HG03354 (cell line): ENCODE measurements around the gene CCK.

Experiments used
- ATAC-seq: cut with Tn5 transposase; IDR thresholded peaks from one replicate; pipeline ENCODE4 v1.9.1; 2021; ENCODE audit warnings: mild to moderate bottlenecking; ENCODE audit not compliant: unreplicated experiment, poor library complexity, severe bottlenecking

Gene CCK

DNA sequence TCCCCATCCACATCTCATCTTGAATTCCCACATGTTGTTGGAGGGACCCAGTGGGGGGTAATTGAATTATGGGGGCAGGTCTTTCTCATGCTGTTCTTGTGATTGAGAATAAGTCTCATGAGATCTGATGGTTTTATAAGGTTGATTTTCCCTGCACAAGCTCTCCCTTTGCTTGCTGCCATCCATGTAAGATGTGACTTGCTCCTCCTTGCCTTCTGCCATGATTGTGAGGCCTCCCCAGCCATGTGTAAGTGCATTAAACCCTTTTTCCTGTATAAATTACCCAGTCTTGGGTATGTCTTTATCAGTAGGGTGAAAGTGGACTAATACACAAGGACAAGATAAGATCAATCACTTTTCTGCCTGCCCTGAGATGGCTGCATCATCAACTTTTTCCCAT, 5.8 kb upstream of the CCK start:
- no peak for ATAC-seq

DNA sequence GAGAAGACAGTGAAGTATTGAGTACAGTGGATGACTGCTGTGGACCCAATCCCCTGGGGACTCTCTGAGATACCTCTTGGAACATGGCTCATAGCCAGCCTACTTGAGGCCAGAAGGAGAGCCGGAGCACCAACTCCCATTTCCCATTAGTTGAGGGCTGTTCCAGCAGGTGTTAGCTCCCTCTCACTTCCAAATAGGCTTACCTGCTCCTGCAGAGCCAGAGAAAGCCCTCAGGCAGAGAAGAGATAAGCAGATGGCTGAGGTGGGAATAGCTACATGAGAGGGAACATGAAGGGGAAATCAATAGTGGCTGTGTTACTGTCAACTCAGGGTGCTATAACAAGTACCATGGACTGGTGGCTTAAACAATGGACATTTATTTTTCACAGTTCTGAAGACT, 4.6 kb upstream of the CCK start:
- ATAC-seq, result no peak

DNA sequence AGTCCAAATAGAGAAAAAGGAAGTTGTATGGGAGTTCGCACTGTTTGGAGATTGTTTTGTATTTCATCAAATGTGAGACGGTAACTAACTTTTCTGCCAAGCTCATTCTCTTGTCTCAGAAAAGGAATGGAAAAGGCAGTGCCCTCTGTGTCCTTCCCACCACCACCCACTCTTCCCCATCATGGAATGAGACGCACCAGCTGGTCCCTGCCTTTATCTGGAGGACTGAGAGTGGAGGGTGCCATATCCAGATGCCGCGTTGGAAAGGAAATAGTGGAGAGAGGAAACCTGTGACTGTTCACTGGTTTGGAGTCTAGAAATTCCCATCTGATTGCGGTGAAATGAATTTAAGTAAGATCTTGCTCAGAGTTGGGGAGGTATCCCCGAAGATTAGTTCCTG, 3.7 kb upstream of the CCK start:
- ATAC-seq, result no peak

DNA sequence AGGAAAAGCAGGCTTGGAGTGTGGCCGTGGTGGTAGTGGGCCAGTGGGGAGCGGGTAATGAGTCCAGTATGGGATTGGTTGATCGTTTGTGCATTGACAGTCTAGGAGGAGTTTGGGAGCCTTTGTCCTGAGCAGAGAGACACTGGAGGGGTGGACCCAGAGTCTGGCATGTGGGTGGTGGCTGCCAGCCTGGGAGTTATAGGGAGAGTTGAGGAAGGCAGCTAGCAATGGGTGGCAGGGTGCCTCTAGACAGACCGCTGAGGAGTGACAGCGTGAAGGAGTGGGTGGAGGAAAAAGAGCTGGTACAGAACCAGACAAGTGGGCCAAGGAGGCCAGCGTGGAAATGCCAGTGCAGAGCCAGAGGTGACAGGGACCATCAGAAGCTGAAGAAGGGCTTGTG, 1.9 kb upstream of the CCK start:
- ATAC-seq, result no peak

DNA sequence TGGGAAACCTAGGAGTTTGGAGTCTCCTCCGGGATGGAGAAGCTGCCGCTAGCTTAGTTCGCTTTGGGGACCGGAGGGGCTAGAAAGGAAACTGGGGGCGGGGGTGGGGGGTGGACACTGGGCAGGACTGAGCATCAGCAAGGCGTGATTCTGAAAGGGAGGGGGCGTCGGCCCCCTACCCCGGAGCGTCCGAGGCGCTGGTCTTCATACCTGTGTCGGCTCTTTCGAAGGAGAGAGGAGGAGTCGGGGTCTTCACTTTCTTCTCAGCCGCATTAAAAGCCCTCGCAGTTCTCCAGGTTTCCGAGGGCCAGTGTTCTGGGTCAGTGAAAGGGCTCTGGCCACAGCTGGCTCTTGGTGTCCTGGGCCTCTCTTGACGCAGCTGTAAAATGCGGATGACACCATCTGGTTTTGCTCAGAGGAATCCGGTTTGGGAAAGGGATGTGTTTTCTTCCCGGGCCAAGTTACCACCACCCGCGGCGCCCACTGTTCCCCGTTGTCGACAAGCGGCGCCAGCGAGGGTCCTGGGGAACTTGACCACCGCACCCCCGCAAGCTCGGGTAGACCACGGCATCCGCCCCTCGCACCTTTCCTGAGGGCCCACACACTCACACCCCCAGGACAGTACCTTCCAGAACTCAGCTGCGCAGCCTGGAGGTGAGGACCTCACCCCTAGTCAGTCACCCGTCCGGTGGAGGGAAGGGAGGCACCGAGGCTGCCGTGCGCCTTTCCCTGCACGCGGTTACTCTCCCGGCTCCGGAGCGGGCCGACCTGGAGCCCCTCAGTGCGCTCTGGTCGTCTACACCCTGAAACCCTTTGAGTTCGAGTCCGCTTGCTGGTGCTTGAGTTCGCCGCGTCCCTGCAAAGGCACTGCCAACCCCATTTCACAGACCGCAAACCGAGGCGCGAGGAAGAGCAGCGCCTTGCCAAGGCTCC, 660 bp downstream of the CCK start:
- no peak for ATAC-seq

DNA sequence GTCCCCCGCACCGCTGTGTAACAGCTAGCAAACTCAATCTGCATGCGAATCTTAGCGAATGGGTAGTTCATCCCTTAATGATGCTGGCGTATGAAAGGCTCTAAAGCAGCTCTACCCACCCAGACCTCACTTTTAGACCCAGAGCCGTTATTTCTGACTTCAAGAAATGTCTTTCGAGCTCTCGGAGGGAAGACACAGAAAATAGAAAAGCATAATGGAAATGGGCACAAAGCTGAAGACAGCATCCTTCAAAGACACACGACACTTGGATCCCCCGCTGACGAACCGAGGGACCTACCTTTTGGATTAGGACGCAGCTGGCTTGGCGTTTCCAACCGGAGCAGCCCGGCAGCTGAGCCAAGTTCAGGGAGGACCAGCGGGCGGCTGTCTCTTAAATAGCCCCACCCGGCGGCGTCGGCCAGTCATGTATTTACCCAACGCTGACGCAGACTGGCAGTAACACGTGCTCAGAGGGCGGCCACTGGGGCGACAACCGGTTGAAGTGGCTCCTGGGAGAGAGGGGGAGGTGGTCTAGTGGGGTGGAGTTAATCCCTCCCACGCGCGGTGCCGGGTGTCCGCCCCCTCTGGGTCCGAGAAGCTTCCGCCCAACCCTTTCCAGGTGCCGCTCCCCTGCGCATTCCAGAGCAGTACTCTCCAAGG, 1.5 kb downstream of the CCK start:
- ATAC-seq, result no peak

DNA sequence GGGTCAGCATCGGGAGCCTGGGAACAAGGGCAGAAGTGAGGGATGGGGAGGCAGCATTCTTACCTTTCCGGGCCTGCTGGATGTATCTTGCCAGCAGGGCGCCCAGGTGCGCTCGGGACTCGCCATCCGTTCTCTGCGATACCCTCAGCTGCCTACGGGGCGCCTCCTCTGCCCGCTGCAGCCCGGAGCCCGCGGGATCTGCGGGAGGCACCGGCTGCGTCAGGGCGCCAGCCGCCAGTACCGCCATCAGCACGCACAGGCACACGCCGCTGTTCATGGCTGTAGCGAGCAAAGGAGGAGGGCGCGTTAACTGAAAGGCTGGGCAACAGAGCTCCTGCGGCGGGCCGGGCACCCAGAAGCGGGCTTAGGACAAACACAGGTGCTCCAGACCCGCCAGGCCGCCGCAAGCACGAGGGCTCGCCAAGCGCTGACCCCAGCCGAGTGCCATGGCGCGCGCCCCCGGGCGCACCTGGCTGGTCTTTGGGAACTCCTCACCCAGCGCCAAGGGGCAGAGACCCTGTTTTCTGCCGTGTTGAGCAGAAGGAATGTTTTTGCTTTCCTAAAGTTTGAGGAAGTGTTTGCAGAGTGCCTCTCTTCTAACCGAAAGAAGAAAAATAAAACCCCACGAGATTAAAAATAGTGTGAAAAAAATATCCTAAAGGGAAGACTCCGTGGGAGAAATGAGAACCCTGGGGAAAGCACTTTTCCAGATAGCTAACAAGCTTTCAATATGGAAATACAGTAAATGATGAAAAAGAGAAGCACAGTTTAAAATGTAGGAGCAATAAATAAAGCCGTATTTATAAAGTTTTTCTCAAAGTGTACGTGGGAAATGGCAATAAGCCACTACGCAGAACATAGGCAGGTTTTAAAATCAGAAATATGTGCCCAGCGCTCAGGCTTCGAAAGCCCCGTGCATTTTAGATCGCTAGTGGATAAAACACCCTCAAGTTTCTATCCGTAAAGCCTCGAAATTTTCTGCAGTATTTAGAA, 2.3 kb downstream of the CCK start:
- ATAC-seq, result no peak

DNA sequence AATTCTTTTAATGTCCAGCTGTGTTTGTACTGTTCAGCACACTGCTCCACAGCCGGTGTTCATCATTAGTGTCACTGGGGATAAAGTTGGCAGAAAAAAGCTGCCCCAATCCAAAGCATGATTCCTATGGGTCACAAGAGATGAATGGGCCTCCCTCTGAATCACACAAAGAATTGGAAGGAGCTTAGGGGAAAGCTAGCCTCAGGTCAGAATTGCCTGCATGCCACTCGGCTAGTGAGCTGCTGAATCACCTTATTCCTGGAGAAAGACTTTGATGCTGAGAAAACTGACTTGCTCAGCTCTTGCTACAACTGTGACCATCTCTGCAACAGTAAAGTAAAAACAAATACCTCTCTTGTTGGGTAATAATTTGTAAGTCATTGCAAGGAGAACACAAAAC, 3.5 kb downstream of the CCK start:
- no peak for ATAC-seq

DNA sequence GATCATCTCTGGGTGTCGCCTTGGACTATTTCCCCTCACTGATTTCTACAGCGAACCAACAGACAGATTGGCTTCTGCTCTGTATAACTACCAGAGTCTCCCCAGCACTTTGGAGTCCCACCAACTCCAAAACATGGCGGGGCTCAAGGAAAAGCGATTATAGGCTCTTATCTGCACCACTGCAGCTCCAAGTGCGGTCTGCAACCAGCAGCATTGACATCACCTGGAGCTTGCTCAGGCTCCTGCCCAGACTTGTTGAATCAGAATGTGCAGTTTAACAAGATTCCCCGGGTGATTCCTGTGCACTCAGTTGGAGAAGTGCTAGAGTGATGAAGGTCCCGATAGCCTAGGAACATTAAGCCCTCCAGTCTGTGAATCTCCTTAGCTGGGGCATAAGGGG, 9.0 kb downstream of the CCK start:
- ATAC-seq, result no peak

DNA sequence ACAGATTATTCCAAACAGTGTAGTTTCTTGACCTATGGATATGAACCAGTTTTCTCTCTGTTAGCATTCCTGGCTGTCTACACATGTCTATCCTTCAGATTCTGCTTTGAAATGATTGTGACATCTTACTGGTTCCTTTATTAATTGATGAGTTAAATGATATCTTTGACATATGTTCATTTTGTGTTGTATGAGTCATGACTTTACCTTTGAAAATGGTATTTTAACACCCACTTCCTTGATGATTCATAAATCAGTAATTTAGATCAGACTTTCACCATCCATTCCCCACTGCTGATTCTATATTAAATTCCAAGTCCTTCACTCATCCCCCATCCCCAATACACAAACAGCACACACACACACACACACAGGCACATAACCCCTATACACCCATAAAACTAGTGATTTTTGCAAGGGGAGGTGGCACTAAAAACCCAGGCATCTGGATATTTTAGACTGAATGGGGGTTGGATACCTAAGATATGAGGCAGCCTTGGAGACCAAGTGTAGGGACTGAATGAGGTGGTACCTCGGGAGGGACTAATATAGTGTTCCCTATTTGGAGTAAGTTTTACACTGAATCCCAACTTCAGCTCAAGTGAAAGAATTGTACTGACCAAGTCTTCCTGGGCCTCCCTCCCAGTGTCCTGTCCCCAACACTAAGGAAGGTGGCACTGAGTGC, 9.7 kb downstream of the CCK start:
- no peak for ATAC-seq

DNA sequence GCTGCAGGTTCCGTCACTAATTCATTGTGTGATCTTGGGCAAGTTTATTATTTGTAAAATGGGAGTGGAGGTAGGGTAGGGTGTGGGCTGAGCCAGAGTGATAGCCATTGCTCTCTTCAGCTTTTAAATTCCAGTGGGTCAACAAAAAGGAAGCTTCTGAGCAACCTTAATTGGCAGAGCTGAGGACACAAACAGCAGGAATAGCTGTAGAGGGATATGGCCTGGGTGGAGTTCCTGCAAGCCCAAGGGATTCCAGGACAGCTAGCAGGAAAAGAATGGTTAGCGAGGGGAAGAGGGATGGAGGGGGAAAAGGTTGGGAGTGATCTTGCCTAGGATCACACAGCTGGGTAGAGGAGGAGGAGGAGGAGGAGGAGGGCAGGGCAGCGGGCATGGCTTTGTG, 11.4 kb downstream of the CCK start:
- ATAC-seq, result no peak

DNA sequence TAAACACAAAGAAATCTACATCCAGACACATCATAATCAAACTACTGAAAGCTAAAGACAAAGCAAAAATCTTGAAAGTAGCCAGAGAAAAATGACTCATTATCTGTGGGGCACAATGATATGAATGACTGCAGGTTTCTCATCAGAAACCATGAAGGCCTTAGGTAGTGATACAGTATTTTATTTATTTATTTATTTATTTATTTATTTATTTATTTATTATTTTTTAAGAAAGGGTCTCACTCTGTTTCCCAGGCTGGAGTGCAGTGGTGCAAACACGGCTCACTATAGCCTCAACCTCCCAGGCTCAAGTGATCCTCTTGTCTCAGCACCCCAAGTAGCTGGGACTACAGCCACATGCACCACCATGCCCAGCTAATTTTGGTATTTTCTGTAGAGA, 15.2 kb downstream of the CCK start:
- no peak for ATAC-seq

DNA sequence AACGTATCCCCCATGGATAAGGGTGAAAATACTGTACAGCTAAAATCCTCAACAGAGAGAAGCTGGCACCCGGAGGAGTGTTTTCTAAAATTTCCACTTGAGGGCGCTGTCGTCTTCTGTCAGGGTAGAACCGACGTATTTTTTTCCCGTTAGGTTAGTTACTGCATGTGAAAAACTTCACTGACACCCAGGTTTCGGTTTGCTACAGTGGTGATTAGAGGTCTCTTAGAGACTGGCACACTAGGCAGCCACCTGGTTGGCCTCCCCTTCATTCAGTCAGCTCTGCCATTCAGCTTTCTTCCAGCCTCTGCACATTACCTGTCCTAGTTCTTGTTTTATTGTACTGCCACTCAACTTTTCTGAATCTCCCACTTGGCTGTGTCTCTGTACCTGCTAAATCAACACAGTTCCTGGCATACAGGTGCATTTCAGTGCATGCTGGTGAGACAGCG, 18.4 kb downstream of the CCK start:
- peak; percentile 82 for ATAC-seq

DNA sequence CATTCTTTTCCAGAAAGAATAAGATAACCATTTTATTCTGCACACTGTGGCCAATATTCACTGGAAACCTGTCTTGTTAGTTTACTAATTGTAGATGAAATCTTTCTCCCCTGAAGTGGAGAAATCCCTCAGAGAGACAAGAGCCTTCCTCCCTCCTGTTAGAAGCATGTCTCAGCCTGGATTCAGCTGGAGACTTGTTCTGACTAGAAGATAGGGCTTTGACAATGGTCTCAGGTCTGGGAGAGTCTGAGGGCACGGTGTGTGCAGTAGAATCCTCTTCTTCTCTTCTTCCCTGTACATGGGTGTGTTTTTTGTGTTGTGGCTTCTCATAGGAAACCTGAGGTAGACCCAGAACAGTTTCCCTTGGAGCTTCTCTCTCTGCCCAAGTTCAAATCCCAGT, 19.9 kb downstream of the CCK start:
- ATAC-seq, result no peak

DNA sequence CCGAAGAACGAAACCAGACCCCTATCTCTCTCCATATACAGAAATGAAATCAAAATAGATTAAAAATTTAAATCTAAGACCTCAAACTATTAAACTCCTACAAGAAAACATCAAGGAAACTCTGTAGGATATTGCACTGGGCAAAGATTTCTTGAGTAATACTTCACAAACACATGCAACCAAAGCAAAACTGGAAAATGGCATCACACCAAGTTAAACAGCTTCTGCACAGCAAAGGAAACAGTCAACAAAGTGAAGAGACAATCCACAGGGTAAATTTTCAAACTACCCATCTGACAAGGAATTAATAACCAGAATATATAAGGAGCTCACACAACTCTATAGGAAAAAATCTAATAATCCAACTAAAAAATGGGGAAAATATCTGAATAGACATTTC, 29.4 kb downstream of the CCK start:
- no peak for ATAC-seq

DNA sequence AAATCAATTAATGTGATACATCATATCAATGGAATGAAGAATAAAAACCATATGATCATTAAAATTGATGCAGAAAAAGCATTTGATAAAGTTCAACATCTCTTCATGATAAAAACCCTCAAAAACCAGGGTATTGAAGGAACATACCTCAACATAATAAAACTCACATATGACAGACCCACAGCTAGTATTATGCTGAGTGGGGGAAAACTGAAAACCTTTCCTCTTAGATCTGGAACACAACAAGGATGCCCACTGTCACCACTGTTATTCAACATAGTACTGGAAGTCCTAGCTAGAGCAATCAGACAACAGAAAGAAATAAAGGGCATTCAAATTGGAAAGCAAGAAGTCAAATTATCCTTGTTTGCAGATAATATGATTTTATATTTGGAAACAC, 30.5 kb downstream of the CCK start:
- no peak for ATAC-seq

DNA sequence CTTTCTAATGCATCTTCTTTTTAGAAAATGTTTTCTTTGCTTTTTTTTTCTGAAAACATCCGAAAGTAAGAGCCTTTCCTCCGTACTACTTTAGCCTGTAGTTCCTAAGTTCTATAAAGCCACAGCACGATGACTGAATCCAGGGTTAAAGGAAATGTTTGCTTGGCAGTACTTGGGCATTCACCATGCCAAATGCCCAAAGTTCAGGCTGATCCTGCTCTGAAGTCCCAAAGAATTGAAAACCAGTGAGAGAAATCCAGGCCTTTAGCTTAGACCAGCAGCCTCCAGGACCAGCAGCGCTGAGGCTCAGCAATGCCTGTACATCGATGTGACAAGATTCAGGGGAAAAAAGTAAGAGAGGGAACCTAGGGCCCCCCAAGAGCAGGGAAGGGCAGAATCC, 35.1 kb downstream of the CCK start:
- no peak for ATAC-seq

DNA sequence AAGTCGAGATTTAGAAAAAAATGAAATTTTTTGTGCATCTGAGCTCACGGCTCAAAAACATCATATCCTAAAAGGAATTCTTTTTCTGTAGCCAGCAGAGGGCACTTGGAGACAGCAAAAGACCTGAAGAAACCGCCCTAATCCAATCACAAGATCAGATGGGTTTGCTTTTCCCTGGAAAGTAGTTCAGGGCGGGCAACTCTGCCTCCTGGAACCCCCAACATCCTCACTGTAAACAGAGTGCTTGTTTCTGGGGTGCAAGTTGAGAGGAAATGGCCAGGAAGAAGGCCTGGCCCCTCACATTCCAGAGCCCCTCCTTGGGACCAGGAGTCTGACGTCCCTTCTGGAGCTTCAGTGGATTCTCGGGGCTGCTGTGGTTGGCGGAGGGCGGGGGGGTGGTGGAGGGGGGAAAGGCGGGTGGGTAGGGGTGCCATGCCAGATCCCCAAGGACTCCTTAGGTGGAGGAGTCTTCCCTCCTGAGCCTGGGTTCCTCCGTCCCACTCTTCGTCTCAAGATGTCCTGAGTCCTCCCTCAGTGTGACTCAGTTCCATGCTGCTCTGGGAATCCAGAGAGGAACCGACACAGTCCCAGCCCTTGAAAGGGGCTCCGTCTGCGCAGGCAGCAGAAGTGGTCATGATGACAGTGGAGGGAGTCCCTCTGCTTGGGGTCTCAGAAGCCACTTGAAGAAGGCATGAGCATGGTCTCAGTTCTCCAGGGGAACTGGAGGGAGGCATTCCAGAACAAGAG, 35.9 kb downstream of the CCK start:
- no peak for ATAC-seq
